SK-N-MC (cell line): ENCODE measurements around the gene OPCML.

Source experiments
- EZH2 ChIP-seq: fragments of 200-600 bp; sonication (generic); IDR thresholded peaks from one replicate; pipeline ENCODE4 v1.6.1; 2017; ENCODE audit warnings: antibody characterized with exemption
- FOXP2 ChIP-seq: optimal IDR thresholded peaks from 2 replicates; pipeline ENCODE3; 2011; ENCODE audit warnings: mild to moderate bottlenecking, moderate library complexity; ENCODE audit not compliant: insufficient read depth; ENCODE audit errors: extremely low read length, control extremely low read depth
- POLR2AphosphoS5 ChIP-seq: IDR thresholded peaks from 2 replicates; pipeline ENCODE4 v1.6.1; 2012; ENCODE audit warnings: mild to moderate bottlenecking, low read depth, low read length, borderline replicate concordance

DNA sequence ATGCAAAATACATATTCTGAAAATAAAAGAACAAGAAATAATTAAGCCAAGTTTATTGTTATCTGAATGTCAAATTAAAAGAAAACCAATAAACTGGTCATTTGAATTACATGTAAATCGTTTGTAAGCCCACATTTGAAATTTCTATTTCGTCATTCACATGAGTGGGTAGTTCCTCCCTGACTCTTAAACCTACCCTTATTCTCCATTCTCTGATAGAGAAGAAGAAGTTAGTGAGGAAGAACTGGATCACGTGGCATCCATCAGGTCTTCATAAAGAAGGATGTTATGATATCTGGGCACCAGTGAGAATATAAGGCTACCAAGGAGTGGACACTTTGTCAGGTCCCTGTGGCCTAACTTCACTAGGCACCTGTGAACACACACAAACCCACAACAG is 328.1 kb downstream of the OPCML start:
- TF ChIP-seq POLR2AphosphoS5 (no peak), EZH2 (no peak), FOXP2 (no peak)
